ENCODE measurements around the gene GNB5. TPM values are rescaled to one million over a fixed set of nuclear protein-coding genes. Genes with fewer than 3 reads are reported as not detected.

The GNB5 gene
- total RNA-seq, 3 donors from 2014 or later: 9.0 to 12.8 (median 10.0) TPM

DNA sequence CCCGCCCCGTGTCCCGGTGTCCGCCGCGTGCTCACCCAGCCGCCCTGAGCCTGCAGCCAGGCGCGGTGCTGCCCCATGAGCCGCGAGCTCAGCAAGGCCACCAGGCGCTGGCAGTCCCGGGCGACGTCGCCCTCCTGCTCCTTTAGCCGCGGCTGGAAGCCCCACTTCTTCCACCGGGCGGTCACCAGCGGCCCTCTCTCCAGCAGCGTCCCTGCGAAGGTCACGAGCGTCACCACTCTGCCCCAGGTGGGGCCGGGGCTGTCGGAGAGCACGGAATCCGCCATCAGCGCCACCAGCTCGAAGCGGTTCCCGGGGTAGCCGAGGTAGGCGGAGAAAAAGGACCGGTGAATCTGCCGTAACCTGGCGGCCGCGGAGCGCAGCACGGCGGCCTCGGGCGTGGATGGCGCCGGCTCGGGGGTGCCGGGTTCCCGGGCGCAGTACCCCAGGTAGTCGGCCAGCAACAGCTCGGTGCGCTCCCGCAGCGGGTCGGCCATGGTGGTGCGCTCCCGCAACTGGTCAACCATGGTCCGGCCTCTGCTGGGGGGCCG is 78.9 kb downstream of the GNB5 start:
- no peaks in the 10 kb centered on the region for H3K36me3 Mint-ChIP-seq (ENCODE audit: insufficient read depth)
- peak overlapping the region; percentile 70 for H3K4me3 Mint-ChIP-seq
- H3K4me1 Mint-ChIP-seq (ENCODE audit: low read depth): peaks cover 12% of the 10 kb centered on the region
- peaks cover 13% of the 10 kb centered on the region for H3K27me3 Mint-ChIP-seq (ENCODE audit: low read depth)
- DNase-seq (peak; percentile 29), ATAC-seq (peak; percentile 88)
- no peaks in the 10 kb centered on the region for H3K9me3 Mint-ChIP-seq

DNA sequence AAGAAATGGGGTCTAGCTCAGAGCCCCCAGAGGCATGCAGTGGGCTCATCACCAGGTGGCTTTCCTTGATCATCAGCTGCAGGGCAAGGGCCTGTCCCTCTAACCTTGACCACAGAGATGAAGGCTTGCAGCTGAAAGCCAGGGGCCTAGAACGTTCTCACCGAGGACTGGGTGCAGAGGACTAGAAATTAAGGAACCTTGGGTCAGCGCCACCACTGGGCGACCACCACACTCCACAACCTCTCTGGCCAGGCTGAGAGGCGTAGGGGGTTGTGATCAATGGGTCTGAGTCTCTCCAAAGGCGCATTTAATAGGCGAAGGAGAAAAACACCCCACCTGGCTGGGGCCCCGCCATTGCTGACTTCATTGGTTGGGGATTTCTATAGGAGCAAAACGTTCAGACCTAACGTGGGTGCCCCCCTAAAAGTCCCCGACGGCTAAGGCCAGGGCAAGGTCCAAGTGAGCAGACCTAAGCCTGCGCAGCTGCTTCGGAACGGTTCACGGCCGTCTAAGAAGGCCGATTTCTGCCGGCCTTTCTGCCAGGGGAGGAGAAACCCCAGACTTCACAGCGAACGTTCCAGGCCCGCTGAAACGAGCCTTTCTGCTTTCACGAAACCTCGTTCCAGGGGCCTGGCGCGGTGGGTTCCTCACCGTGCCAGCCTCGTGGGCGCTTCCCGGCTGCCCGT is 79.5 kb downstream of the GNB5 start:
- Mint-ChIP-seq H3K36me3 (ENCODE audit: insufficient read depth) (no peaks in the 10 kb centered on the region), H3K4me1 (ENCODE audit: low read depth) (peaks cover 12% of the 10 kb centered on the region), H3K27me3 (ENCODE audit: low read depth) (peaks cover 13% of the 10 kb centered on the region), H3K9me3 (no peaks in the 10 kb centered on the region), H3K4me3 (peak overlapping the region; percentile 47)
- no peak for DNase-seq
- ATAC-seq: no peak

DNA sequence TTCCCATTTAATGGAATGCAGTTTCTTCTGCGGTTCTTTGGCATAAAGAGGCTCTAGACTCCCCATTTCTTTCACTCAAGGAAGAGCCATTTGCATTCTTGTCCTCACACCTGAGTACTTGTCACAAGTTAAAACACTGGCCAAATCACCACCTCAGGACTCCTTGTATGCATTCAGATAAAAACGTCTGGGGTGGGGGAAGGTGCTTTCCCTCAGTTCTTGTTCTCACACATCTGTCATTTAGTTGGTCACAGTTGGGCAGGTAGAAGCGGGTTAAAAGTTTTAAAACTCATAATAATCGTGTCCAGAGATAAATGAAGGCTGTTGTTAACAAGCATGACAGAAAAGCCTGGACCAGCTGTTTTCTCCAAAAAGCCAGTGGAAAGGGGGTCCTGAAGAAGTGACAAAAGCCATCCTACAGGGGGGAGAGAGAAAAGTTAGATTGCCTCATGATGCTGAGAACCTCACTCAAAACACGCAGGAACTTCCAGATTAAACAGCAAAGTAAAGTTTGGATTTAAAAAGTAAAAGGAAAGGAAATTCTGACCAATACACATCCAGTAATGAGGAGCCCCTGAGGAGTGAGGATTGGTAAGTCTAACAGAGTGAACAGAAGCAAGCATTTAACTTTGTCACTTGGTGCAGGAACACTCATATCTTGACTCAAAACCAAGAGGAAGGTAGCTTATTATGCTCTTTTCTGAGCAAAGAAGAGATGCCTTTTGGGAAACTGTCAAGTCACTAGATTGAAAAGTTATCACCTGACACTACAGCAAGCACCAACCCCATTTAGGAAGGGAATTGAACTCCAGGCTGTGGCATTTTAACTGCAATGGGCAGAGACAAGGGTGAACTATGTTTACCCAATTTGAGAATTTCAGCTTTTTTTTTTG is 81.4 kb downstream of the GNB5 start:
- DNase-seq (no peak), ATAC-seq (no peak)
- Mint-ChIP-seq H3K4me3 (no peak overlapping the region), H3K27me3 (ENCODE audit: low read depth) (peaks cover 15% of the 10 kb centered on the region), H3K36me3 (ENCODE audit: insufficient read depth) (no peaks in the 10 kb centered on the region), H3K9me3 (no peaks in the 10 kb centered on the region), H3K4me1 (ENCODE audit: low read depth) (peaks cover 2% of the 10 kb centered on the region)

DNA sequence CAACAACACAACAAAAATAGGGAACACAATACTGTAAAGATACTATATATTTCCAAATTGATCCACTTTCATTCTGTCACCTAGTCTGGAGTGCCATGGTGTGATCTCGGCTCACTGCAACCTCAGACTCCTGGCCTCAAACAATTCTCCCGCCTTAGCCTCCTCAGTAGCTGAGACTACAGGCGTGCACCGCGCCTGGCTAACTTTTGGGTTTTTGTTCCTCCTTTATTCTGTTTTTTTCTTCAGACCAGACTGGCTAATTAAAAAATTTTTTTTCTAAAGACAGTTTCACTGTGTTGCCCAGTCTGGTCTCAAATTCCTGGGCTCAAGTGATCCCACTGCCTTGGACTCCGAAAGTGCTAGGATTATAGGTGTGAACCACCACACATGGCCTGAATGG is 84.0 kb downstream of the GNB5 start:
- peaks cover 13% of the 10 kb centered on the region for H3K27me3 Mint-ChIP-seq (ENCODE audit: low read depth)
- no peak overlapping the region for H3K4me3 Mint-ChIP-seq
- no peaks in the 10 kb centered on the region for H3K9me3 Mint-ChIP-seq
- no peak for DNase-seq
- peaks cover 2% of the 10 kb centered on the region for H3K4me1 Mint-ChIP-seq (ENCODE audit: low read depth)
- ATAC-seq: no peak
- no peaks in the 10 kb centered on the region for H3K36me3 Mint-ChIP-seq (ENCODE audit: insufficient read depth)

DNA sequence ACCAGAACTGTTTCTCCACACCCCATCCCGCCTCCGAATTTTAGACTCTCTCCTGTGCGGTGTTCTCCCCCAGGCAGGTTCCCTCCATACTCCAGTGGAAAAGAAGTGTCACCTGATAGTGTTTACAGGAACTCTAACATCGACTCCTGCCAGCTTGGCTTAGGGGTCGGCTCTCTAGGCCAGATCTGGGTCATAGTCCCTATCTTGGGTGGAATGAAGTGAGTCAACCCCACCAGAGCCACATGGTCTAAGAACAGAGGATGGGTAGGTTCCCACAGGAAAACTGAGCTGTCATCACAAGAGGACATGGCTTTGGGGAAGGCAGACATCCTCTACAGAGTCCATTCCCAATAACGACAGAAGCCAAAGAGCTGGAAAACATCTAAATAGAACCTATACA is 84.6 kb downstream of the GNB5 start:
- Mint-ChIP-seq H3K36me3 (ENCODE audit: insufficient read depth) (no peaks in the 10 kb centered on the region), H3K9me3 (no peaks in the 10 kb centered on the region), H3K27me3 (ENCODE audit: low read depth) (peaks cover 13% of the 10 kb centered on the region), H3K4me3 (no peak overlapping the region), H3K4me1 (ENCODE audit: low read depth) (peaks cover 2% of the 10 kb centered on the region)
- DNase-seq (no peak), ATAC-seq (no peak)

DNA sequence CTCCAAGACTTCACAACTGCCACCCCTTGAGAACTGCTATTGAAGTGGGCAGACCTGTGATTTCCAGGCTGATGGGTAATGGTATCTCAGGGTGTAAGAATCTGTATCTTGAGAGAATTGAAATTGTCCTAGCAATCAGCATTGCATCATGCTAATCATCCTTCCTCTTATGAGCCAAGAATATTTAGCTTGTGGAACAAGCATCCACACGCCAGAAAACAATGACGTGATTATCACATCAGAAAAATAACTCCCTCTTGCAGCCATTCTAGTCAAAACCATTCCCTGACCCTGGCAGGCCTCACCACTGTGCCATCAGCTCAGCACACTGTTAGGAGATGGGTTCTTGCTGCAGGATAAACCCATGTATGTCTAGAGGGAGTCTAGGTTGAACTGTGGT is 85.3 kb downstream of the GNB5 start:
- peaks cover 8% of the 10 kb centered on the region for H3K27me3 Mint-ChIP-seq (ENCODE audit: low read depth)
- no peaks in the 10 kb centered on the region for H3K36me3 Mint-ChIP-seq (ENCODE audit: insufficient read depth)
- H3K4me1 Mint-ChIP-seq (ENCODE audit: low read depth): no peaks in the 10 kb centered on the region
- ATAC-seq (no peak), DNase-seq (no peak)
- H3K9me3 Mint-ChIP-seq: no peaks in the 10 kb centered on the region
- H3K4me3 Mint-ChIP-seq: no peak overlapping the region

DNA sequence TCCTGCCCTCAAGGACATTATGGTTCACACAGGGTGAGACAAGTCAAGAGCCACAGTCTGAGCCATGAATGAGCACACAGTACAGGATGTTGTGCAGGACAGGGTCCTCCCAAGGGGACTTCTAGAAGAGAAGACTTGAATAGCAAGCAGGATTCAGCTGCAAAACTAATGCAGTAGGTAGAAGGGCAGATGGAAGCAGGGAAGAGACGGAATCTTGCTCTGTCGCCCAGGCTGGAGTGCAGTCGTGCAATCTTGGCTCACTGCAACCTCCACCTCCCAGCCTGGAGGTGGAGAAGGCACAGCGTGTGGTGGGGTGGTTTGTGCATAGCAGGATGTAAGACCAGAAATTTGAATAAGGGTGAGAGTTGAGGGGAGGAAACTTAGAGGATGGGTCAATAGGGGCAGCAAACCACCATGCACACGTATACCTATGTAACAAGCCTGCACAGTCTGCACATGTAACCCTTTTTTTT is 86.6 kb downstream of the GNB5 start:
- Mint-ChIP-seq H3K36me3 (ENCODE audit: insufficient read depth) (no peaks in the 10 kb centered on the region), H3K27me3 (ENCODE audit: low read depth) (peaks cover 6% of the 10 kb centered on the region)
- no peak for DNase-seq

DNA sequence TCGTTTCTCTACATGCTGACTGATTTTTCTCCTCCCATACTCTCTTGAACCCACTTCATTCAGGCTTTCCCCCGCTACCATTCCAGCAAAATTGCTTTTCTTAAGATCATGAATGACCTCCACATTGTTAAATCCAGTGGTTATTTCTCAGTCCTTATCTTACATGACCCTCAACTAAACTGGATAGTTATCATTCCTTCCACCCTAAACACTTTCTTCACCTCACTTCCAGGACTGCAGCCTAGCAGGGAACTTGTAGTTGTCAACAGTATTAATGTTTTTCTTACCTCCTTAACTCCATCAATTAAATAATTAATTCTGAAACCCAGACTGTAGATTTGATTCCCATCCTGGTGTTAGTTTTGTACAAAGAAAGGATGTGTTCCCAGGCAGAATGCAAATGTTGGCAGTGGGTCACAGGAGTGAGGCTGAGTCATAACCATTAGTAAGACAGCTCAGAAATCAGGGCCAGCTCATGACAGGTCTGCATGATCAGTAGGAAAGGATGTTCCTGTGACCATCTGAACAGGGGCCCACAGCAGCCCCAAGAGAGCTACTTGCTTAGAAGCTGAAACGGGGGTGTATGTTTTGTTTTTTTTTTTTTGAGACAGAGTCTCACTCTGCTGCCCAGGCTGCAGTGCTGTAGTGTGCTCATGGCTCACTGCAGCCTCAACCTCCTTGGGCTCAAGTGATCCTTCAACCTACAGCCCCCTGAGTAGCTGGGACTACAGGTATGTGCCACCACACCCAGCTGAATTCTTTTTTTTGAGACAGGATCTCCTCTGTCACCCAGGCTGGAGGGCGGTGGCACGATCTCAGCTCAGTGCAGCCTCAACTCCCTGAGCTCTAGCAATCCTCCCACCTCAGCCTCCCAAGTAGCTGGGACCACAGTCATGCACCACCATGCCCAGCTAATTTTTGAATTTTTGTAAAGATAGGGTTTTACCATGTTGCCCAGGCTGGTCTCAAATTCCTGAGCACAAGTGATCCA is 87.7 kb downstream of the GNB5 start:
- no peak for ATAC-seq
- Mint-ChIP-seq H3K36me3 (ENCODE audit: insufficient read depth) (no peaks in the 10 kb centered on the region), H3K4me1 (ENCODE audit: low read depth) (no peaks in the 10 kb centered on the region), H3K27me3 (ENCODE audit: low read depth) (peaks cover 6% of the 10 kb centered on the region), H3K4me3 (no peak overlapping the region), H3K9me3 (no peaks in the 10 kb centered on the region)
- DNase-seq: no peak

More for the DNA sequence above, 86.6 kb downstream of the GNB5 start:
- no peak for ATAC-seq
- Mint-ChIP-seq H3K9me3 (no peaks in the 10 kb centered on the region), H3K4me1 (ENCODE audit: low read depth) (no peaks in the 10 kb centered on the region), H3K4me3 (no peak overlapping the region)

DNA sequence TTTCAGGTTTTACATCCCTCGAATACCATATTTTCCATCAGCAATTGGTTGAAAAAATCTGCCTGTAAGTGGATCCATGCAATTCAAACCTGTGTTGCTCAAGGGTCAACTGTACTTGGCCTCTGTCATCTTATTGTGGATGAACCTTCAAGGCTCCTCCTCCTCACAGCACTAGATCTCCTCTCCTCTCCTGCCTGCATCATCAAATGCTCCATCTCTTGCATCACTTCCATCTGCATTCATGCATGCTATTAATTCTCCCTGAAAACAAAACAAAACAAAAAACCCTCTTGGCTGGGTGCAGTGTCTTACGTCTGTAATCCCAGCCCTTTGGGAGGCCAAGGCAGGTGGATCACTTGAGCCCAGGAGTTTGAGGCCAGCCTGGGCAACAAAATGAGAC is 88.7 kb downstream of the GNB5 start:
- Mint-ChIP-seq H3K4me1 (ENCODE audit: low read depth) (no peaks in the 10 kb centered on the region), H3K27me3 (ENCODE audit: low read depth) (peaks cover 6% of the 10 kb centered on the region), H3K4me3 (no peak overlapping the region), H3K9me3 (no peaks in the 10 kb centered on the region), H3K36me3 (ENCODE audit: insufficient read depth) (no peaks in the 10 kb centered on the region)
- ATAC-seq (no peak), DNase-seq (no peak)

DNA sequence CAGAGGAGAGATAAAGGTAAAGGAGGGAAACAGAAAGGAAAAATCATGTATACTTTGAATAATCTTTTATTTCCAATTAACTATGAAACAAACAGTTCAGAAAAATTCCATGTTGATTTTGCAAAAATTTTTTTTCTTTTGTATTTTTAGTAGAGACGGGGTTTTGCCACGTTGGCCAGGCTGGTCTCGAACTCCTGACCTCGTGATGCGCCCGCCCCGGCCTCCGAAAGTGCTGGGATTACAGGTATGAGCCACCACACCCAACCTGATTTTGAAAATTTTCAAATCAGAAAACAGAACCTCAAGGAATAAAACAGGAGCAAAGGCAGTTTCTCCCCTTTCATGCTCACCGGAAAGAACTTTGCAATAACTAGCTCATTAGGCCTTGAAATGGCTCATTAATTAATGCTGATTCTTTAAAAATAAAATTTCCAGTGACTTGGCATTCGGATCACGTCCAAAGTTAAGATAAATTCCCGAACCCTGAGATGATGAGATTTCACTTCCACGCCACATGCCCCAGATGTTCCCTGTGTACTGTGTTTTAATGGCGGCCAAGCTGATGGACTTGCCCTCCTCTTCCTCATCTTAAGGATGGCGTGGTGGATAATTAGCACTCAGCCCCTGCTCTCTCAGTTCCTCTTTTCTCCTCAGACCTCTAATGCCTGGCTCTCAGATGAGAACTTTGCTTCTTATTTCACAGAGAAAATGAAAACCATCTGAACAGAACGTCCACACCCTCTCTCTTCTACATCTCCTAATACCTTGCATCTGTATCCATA is 89.5 kb downstream of the GNB5 start:
- H3K27me3 Mint-ChIP-seq (ENCODE audit: low read depth): peaks cover 6% of the 10 kb centered on the region
- no peak for DNase-seq
- no peaks in the 10 kb centered on the region for H3K9me3 Mint-ChIP-seq
- H3K4me1 Mint-ChIP-seq (ENCODE audit: low read depth): no peaks in the 10 kb centered on the region
- no peaks in the 10 kb centered on the region for H3K36me3 Mint-ChIP-seq (ENCODE audit: insufficient read depth)
- no peak for ATAC-seq
- no peak overlapping the region for H3K4me3 Mint-ChIP-seq

DNA sequence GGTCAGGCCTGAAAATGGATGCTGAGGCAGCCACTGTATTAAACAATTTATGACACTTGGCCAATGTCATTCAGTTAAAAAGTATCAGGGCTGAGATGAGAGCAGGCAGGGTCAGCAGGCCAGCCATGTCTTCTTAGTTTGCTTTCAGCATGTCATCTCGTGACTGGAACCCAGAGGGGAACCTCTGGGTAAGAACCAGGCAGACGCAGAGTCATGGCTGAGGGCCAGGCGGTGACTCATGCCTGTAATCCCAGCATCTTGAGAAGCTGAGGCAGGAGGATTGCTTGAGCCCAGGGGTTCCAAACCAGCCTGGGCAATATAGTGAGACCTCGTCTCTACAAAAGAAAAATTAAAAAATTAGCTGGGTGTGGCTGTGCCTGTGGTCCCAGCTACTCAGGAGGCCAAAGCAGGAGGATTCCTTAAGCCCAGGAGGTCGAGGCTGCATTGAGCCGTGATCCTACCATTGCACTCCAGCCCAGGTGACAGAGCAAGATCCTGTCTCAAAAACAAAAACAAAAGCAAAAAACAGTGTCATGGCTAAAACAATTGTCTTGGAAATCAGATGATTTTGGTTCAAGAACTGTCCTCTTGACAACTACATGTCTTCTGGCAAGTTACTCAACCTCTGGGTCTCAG is 90.3 kb downstream of the GNB5 start:
- no peak for ATAC-seq
- H3K4me3 Mint-ChIP-seq: no peak overlapping the region
- no peaks in the 10 kb centered on the region for H3K9me3 Mint-ChIP-seq
- H3K27me3 Mint-ChIP-seq (ENCODE audit: low read depth): peaks cover 4% of the 10 kb centered on the region
- no peaks in the 10 kb centered on the region for H3K4me1 Mint-ChIP-seq (ENCODE audit: low read depth)
- H3K36me3 Mint-ChIP-seq (ENCODE audit: insufficient read depth): no peaks in the 10 kb centered on the region
- no peak for DNase-seq

DNA sequence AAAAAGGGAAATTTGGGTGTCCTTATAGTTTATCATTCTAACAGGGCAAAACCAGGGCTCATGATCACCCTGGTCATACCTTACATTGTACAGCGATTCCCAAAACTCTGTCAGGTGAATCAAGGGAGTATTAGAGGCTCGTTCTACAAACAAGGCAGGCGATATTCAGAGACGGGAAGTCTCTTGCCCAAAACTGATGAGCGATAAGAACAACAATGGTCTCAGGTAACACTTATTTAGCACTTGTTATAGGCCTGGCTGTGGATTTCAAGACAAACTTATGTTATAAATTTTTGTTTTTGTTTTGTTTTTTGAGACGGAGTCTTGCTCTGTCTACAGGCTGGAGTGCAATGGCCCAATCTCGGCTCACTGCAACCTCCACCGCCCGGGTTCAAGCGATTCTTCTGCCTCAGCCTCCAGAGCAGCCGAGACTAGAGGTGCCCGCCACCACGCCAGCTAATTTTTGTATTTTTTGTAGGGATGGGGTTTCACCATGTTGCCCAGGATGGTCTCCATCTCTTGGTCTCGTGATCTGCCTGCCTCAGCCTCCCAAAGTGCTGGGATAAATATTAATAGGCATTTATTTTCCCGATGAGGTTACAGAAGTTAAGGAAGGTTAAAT is 91.4 kb downstream of the GNB5 start:
- no peak for DNase-seq
- Mint-ChIP-seq H3K27me3 (ENCODE audit: low read depth) (peaks cover 4% of the 10 kb centered on the region), H3K9me3 (no peaks in the 10 kb centered on the region), H3K4me3 (no peak overlapping the region), H3K4me1 (ENCODE audit: low read depth) (no peaks in the 10 kb centered on the region), H3K36me3 (ENCODE audit: insufficient read depth) (no peaks in the 10 kb centered on the region)
- ATAC-seq: no peak

Data from activated T-cell treated with anti-CD3 and anti-CD28 coated beads, Interleukin-2, amount 50 U/mL, for 4 hours (primary cell).